Transverse colon (tissue), 4 donors: ENCODE data around the gene DCUN1D4.

ENCODE experiments used
- CTCF ChIP-seq, 5 experiments: fragments of 200-600 bp in 3 of 5; fragments of 450-650 bp in 2 of 5; sonication (generic) in 3 of 5; IDR thresholded peaks; 1 replicate in 2 of 5; 2 replicates in 3 of 5; pipeline ENCODE4 v1.5.1; 2016 to 2017; ENCODE audit warnings: antibody characterized with exemption in 5 of 5, inconsistent platforms in 3 of 5, mild to moderate bottlenecking in 2 of 5, moderate library complexity in 1 of 5
- EP300 ChIP-seq: sonication (generic); formaldehyde crosslinking; IDR thresholded peaks from one replicate; pipeline ENCODE4 v1.6.1; 2017; ENCODE audit warnings: antibody characterized with exemption, low read depth
- POLR2A ChIP-seq: fragments of 450-650 bp; IDR thresholded peaks from one replicate; pipeline ENCODE4 v1.6.1; 2016; ENCODE audit warnings: antibody characterized with exemption, mild to moderate bottlenecking, moderate library complexity
- POLR2AphosphoS5 ChIP-seq, 3 donors: sonication (generic); formaldehyde crosslinking; IDR thresholded peaks; one replicate each; pipeline ENCODE4 v1.6.1; 2016; ENCODE audit warnings: antibody characterized with exemption in 3 of 3

GRCh38 chr4:51895158-51895557, 52.2 kb downstream of the DCUN1D4 start:
- TF ChIP-seq CTCF (IDR thresholded peaks at IDR 0.05) (no peak), POLR2A (no peak), POLR2AphosphoS5 (IDR thresholded peaks at IDR 0.05) (no peak), EP300 (no peak)
